Epithelial cell of prostate (primary cell): Measurements from ENCODE around the gene ZNF146.
"Not testable (repeated sequence)": the region's sequence is repeated elsewhere in the genome, so short reads cannot be mapped to it uniquely, and the experiment has no call there.

ENCODE experiments used
- DNase-seq: peaks from one replicate; pipeline ENCODE4 v3.0.0-alpha.2; 2011; ENCODE audit warnings: low read depth, low spot score
- H3K27ac ChIP-seq: fragments of 450-650 bp; 2 replicates; pipeline ENCODE4 v1.5.1; 2017; ENCODE audit warnings: mild to moderate bottlenecking

The ZNF146 gene

DNA sequence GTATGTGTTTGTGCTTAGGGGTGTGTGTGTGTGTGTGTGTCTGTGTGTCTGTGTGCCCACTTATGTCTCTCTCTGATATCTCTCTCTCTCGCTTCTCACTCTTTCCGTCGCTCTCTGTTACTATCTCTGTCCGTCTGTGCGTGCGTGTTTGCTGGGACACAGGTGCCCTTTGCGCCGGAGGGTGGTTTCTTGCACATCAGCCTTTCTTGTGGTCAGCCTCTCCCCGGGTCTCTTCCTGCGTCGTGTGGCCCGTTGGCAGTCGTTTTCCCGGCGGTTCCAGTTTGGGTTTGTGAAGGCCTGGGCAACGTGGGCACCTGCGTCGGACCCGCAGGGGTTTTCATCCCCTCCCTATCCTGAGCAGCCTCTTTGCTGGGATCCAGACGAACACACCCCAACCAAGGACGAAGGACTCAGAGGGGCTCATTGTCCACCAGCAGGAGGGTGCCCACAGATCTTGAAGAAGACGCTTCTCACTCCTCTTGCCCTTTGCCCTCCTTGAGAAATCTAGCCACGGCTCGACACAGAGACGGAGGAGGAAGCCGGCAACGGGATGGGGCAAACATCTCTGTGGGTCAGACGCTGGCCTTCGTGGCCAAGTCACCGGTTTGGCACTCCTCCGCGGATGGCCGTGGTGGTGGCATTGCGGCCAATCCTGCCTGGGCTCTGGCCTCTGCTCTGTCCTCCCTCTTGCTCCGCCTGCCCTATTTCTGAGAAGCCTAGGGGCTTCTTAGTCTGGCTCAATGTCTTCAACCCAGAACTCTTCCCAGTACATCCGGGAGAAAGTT is 52.3 kb downstream of the ZNF146 start:
- H3K27ac ChIP-seq = no peak overlapping the region
- no peak for DNase-seq

- H3K27ac ChIP-seq, DNase-seq: not testable (repeated sequence)
These were observed 53.2 kb downstream of the ZNF146 start for GRCh38 chr19:36268081-36268480.

GRCh38 chr19:36268591-36268990 is 53.7 kb downstream of the ZNF146 start:
- DNase-seq, H3K27ac ChIP-seq: not testable (repeated sequence)

DNA sequence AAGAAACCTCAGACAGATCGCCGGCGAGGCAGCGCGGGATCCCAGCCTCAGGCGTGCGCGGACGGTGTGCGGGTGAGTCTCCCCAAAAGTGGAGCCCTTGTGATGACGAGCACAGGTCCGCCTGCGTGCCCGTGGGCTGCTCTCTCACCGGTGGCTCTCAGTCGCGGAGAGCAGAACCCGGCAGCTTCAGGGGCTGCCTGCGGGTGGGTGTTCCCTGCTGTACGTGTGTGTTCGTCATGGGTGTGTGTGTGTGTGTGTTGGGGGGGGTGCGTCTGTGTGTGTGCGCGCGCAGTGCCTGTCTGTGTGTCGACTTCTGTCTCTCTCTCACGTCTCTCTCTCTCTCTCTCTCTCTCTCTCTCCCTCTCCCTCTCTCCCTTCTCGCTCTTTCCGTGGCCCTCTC is 54.4 kb downstream of the ZNF146 start:
- not testable (repeated sequence) for DNase-seq, H3K27ac ChIP-seq
